GM21447 (cell line): ENCODE measurements around the gene FEZF2.

Experiments
- ATAC-seq: cut with Tn5 transposase; IDR thresholded peaks from one replicate; pipeline ENCODE4 v1.9.1; 2021; ENCODE audit not compliant: unreplicated experiment

Gene FEZF2

GRCh38 chr3:62332835-62333244, 40.5 kb downstream of the FEZF2 start:
- no peak for ATAC-seq

GRCh38 chr3:62332017-62332416, 41.3 kb downstream of the FEZF2 start:
- ATAC-seq: no peak

- ATAC-seq: no peak
These were observed 43.4 kb downstream of the FEZF2 start for GRCh38 chr3:62329971-62330370.

GRCh38 chr3:62325896-62326295, 47.5 kb downstream of the FEZF2 start:
- no peak for ATAC-seq

GRCh38 chr3:62323241-62323640, 50.1 kb downstream of the FEZF2 start:
- ATAC-seq: no peak
